Memory B cell (primary cell): ENCODE measurements around the gene CUEDC1.

Source experiments
- ATAC-seq: fragments of 150-1000 bp; cut with Tn5 transposase; 2 replicates; pipeline ENCODE4 v1.10.0; 2021; ENCODE audit warnings: low read depth, mild to moderate bottlenecking, moderate library complexity
- DNase-seq, 2 donors: peaks; one replicate each; pipeline ENCODE4 v3.0.0; 2022; ENCODE audit warnings: low spot score in 2 of 2
- H3K27ac Mint-ChIP-seq: one replicate; pipeline ENCODE4 v1.8.0; 2022; ENCODE audit warnings: mild to moderate bottlenecking, moderate library complexity, mixed read lengths
- H3K27me3 Mint-ChIP-seq: one replicate; pipeline ENCODE4 v1.8.0; 2022; ENCODE audit warnings: mixed read lengths
- H3K36me3 Mint-ChIP-seq: one replicate; pipeline ENCODE4 v1.8.0; 2022; ENCODE audit warnings: mild to moderate bottlenecking, mixed read lengths
- H3K4me1 Mint-ChIP-seq: one replicate; pipeline ENCODE4 v1.8.0; 2022; ENCODE audit warnings: mixed read lengths
- H3K4me3 Mint-ChIP-seq: one replicate; pipeline ENCODE4 v1.8.0; 2022; ENCODE audit warnings: mild to moderate bottlenecking, moderate library complexity, mixed read lengths
- H3K9me3 Mint-ChIP-seq: one replicate; pipeline ENCODE4 v1.8.0; 2022; ENCODE audit warnings: mixed read lengths

Gene CUEDC1

GRCh38 chr17:57873261-57874057 lies 81.8 kb downstream of the CUEDC1 start:
- DNase-seq = no peak
- H3K36me3 Mint-ChIP-seq = no peaks in the 10 kb centered on the region
- no peak overlapping the region for H3K4me3 Mint-ChIP-seq
- peaks cover 11% of the 10 kb centered on the region for H3K4me1 Mint-ChIP-seq
- no peak overlapping the region for H3K27ac Mint-ChIP-seq
- peaks cover 22% of the 10 kb centered on the region for H3K27me3 Mint-ChIP-seq
- ATAC-seq = no peak
- H3K9me3 Mint-ChIP-seq = no peaks in the 10 kb centered on the region

GRCh38 chr17:57872536-57872935 lies 82.7 kb downstream of the CUEDC1 start:
- DNase-seq (no peak), ATAC-seq (no peak)
- H3K4me3 Mint-ChIP-seq = no peak overlapping the region
- no peaks in the 10 kb centered on the region for H3K36me3 Mint-ChIP-seq
- H3K27me3 Mint-ChIP-seq = peaks cover 22% of the 10 kb centered on the region
- H3K27ac Mint-ChIP-seq = no peak overlapping the region
- peaks cover 17% of the 10 kb centered on the region for H3K4me1 Mint-ChIP-seq
- no peaks in the 10 kb centered on the region for H3K9me3 Mint-ChIP-seq

- Mint-ChIP-seq H3K36me3 (no peaks in the 10 kb centered on the region), H3K4me3 (no peak overlapping the region), H3K27ac (no peak overlapping the region), H3K27me3 (peaks cover 22% of the 10 kb centered on the region), H3K4me1 (peaks cover 24% of the 10 kb centered on the region), H3K9me3 (no peaks in the 10 kb centered on the region)
- ATAC-seq = no peak
- DNase-seq = no peak
Measured at GRCh38 chr17:57871863-57872262, 83.3 kb downstream of the CUEDC1 start.

GRCh38 chr17:57871155-57871554 lies 84.1 kb downstream of the CUEDC1 start:
- ATAC-seq (no peak), DNase-seq (no peak)
- Mint-ChIP-seq H3K36me3 (no peaks in the 10 kb centered on the region), H3K4me3 (no peak overlapping the region), H3K9me3 (no peaks in the 10 kb centered on the region), H3K27ac (no peak overlapping the region), H3K27me3 (peaks cover 19% of the 10 kb centered on the region), H3K4me1 (peaks cover 24% of the 10 kb centered on the region)

GRCh38 chr17:57870283-57870635 lies 85.0 kb downstream of the CUEDC1 start:
- Mint-ChIP-seq H3K27me3 (peaks cover 15% of the 10 kb centered on the region), H3K4me1 (peaks cover 24% of the 10 kb centered on the region), H3K36me3 (no peaks in the 10 kb centered on the region), H3K9me3 (no peaks in the 10 kb centered on the region), H3K27ac (no peak overlapping the region), H3K4me3 (no peak overlapping the region)
- ATAC-seq = no peak
- DNase-seq = no peak

- Mint-ChIP-seq H3K4me3 (no peak overlapping the region), H3K27me3 (peaks cover 16% of the 10 kb centered on the region), H3K9me3 (no peaks in the 10 kb centered on the region), H3K36me3 (no peaks in the 10 kb centered on the region), H3K4me1 (peaks cover 24% of the 10 kb centered on the region), H3K27ac (no peak overlapping the region)
- ATAC-seq = no peak
- DNase-seq = no peak
Measured at GRCh38 chr17:57869617-57870282, 85.5 kb downstream of the CUEDC1 start.

- ATAC-seq (no peak), DNase-seq (no peak)
- Mint-ChIP-seq H3K4me3 (no peak overlapping the region), H3K36me3 (no peaks in the 10 kb centered on the region), H3K9me3 (no peaks in the 10 kb centered on the region), H3K4me1 (peaks cover 21% of the 10 kb centered on the region), H3K27ac (no peak overlapping the region), H3K27me3 (peaks cover 15% of the 10 kb centered on the region)
Measured at GRCh38 chr17:57868910-57869616, 86.1 kb downstream of the CUEDC1 start.

GRCh38 chr17:57868007-57868909 lies 87.0 kb downstream of the CUEDC1 start:
- DNase-seq (peak; percentile 56 to 62), ATAC-seq (peak; percentile 98)
- Mint-ChIP-seq H3K27ac (no peak overlapping the region), H3K4me1 (peaks cover 19% of the 10 kb centered on the region), H3K9me3 (no peaks in the 10 kb centered on the region), H3K4me3 (no peak overlapping the region), H3K36me3 (no peaks in the 10 kb centered on the region), H3K27me3 (peaks cover 13% of the 10 kb centered on the region)

- peaks cover 13% of the 10 kb centered on the region for H3K27me3 Mint-ChIP-seq
- ATAC-seq (no peak), DNase-seq (no peak)
- H3K9me3 Mint-ChIP-seq = no peaks in the 10 kb centered on the region
- no peak overlapping the region for H3K4me3 Mint-ChIP-seq
- no peak overlapping the region for H3K27ac Mint-ChIP-seq
- no peaks in the 10 kb centered on the region for H3K36me3 Mint-ChIP-seq
- H3K4me1 Mint-ChIP-seq = peaks cover 18% of the 10 kb centered on the region
Measured at GRCh38 chr17:57867126-57867525, 88.1 kb downstream of the CUEDC1 start.

- ATAC-seq = no peak
- H3K4me1 Mint-ChIP-seq = peaks cover 18% of the 10 kb centered on the region
- no peak overlapping the region for H3K27ac Mint-ChIP-seq
- H3K27me3 Mint-ChIP-seq = peaks cover 11% of the 10 kb centered on the region
- H3K4me3 Mint-ChIP-seq = no peak overlapping the region
- H3K9me3 Mint-ChIP-seq = no peaks in the 10 kb centered on the region
- no peak for DNase-seq
- H3K36me3 Mint-ChIP-seq = no peaks in the 10 kb centered on the region
Measured at GRCh38 chr17:57866723-57867122, 88.5 kb downstream of the CUEDC1 start.

- no peak overlapping the region for H3K4me3 Mint-ChIP-seq
- DNase-seq = no peak
- peaks cover 11% of the 10 kb centered on the region for H3K27me3 Mint-ChIP-seq
- no peak overlapping the region for H3K27ac Mint-ChIP-seq
- no peak for ATAC-seq
- no peaks in the 10 kb centered on the region for H3K36me3 Mint-ChIP-seq
- no peaks in the 10 kb centered on the region for H3K9me3 Mint-ChIP-seq
- peaks cover 18% of the 10 kb centered on the region for H3K4me1 Mint-ChIP-seq
Measured at GRCh38 chr17:57866319-57866718, 88.9 kb downstream of the CUEDC1 start.

GRCh38 chr17:57864273-57864672 lies 90.9 kb downstream of the CUEDC1 start:
- Mint-ChIP-seq H3K36me3 (no peaks in the 10 kb centered on the region), H3K9me3 (no peaks in the 10 kb centered on the region), H3K4me1 (peaks cover 26% of the 10 kb centered on the region), H3K27ac (no peak overlapping the region), H3K4me3 (no peak overlapping the region), H3K27me3 (peaks cover 16% of the 10 kb centered on the region)
- ATAC-seq (no peak), DNase-seq (no peak)

- Mint-ChIP-seq H3K27ac (no peak overlapping the region), H3K9me3 (no peaks in the 10 kb centered on the region), H3K36me3 (no peaks in the 10 kb centered on the region), H3K4me1 (peaks cover 20% of the 10 kb centered on the region), H3K4me3 (no peak overlapping the region), H3K27me3 (peaks cover 16% of the 10 kb centered on the region)
- DNase-seq = no peak
- no peak for ATAC-seq
Measured at GRCh38 chr17:57862694-57863667, 92.2 kb downstream of the CUEDC1 start.
